ENCODE results near the gene GARIN1A. TPM values are rescaled to one million over a fixed set of nuclear protein-coding genes. Genes with fewer than 3 reads are reported as not detected.

The GARIN1A gene
- total RNA-seq, 1 donor from 2014 or later: 8.8 TPM

DNA sequence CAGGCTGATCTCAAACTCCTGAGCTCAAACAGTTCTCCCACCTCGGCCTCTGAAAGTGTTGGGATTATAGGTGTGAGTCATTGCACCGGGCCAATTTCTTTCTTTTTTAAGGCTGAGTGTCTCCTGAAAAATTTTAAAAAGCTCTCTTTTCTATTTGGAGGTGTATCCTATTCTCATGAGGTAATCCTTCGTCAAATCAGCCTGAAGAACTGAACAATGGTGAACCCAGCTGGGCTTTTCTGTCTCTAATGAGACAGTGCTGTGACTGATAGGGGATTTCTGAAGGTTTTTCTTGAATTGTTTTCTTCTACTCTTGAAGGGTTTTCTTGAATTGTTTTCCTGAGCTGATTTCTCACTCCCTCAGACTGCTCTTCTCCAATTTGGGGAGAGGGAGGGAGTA, 36.1 kb downstream of the GARIN1A start:
- intact Hi-C loops (cut with DNase I): no loop called here
- DNase-seq (ENCODE audit: low spot score): no peak
- no peak for ATAC-seq

DNA sequence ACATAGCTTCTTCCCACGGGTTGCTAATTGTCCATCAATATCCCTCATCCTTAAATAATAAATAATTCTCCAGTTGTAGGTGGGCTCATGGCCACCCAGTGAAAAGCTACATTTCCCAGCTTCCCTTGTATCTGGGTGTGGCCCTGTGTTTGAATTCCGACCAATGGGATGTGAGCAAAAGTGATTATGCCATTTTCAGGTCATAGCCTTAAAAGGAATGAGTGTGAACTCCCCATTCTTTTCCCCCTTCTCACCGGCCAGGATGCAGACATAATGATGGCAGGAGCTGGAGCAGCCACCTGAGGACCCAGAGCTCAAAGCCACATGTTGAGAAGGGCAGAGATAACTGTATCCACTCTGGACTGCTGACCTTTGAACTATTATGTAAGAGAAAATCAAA, 36.7 kb downstream of the GARIN1A start:
- DNase-seq (ENCODE audit: low spot score) (no peak), ATAC-seq (no peak)
- intact Hi-C loops (cut with DNase I): no loop called here

DNA sequence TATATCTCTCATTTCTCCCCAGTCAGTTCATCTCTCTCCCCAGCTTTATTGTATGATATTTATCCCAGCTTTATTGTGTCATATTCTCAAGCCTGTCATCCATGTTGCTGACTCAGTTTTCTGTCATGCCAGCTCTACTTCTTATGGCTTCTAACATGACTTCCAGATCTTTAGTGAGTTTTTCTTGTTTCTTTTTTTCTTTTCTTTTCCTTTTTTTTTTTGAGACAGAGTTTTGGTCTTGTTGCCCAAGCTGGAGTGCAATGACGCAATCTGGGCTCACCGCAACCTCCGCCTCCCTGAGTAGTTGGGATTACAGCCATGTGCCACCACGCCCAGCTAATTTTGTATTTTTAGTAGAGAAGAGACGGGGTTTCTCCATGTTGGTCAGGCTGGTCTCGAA, 38.4 kb downstream of the GARIN1A start:
- DNase-seq (ENCODE audit: low spot score): no peak
- no peak for ATAC-seq
- intact Hi-C loops (cut with DNase I): no loop called here

DNA sequence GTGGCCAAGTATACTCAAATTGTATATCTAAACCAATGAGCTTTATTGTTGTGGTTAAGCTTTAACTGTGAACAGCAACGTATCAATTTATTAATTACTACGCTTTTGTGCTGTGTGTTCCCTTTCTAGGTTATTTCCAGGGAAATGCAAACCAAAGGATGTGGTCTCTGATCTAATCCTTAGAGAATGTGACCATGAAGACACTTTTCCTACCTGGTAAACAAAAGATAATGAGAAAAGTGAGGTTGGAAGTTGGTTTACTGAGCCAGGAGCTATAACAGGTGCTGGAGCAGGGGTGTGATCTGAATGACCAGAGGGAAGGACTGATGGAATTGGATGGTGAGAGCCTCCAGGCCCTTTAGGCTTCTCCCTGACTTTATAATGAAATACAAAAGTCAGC, 41.7 kb downstream of the GARIN1A start:
- no peak for DNase-seq (ENCODE audit: low spot score)
- intact Hi-C loops (cut with DNase I): no loop called here
- ATAC-seq: no peak

DNA sequence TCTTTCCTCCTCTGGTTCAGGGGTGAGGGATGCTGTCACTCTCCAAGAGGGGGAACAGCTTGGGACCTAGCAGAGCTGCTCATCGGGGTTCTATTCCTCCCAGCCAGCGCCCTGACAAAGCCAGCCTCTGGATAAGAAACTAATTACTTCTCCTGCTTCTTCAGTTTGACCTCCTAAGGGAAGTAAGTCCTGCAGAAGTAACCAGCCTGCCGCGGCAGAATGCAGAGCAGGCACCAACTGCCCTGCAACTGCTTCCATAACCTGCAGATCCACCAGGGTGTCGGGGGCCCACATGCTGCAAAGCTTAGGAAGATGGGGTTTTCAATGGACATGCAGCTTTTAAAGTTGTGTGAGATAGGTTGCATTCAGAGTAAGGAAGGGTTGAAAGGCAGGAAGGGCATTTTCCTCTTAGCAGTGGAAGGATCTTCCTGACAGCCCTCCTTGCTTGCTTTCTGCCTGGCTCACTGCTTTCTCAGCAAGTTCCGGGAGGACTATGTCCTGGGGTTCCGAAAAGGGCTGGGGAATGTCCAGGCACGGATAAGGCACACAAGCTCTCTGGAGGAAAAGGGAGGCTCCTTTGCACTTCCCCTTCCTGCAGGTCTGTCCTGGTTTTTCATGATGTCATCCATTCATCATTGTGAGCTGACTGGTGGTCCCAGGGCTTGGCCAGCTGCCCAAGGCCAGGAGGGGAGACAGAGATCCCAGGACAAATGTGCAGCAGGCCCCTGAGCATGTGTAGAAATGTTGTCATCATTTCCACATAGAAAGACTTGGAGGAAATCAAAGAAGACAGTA, 42.8 kb downstream of the GARIN1A start:
- intact Hi-C loops (cut with DNase I): no loop called here
- no peak for DNase-seq (ENCODE audit: low spot score)
- no peak for ATAC-seq

DNA sequence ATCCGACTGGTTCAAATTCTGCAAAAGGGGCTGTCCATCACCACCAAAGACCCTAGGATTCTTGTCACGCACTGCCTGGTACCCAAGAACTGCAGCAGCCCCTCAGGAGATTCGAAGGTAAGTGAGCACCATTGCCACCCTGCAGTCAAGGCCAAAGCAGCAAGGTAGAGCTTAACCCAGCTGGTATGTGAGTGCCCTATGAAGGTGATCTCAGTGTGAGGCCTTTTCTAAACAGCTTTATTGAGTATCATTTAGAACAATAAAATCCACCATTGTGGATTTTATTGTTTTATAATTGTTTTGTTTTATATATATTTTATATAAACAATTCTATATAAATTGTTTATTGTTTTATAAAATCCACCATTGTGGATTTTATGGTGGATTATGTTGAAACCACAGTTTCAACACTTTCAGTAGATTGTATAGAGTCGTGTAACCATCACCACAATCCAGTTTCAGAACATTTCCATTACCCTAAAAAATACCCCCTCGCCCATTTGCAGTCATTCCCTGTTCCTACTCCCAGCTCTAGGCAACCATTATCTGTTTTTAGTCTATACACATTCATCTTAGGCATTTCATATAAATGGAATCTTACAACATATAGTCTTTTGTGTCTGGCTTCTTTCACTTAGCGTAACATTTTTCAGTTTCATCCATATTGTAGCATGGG, 47.0 kb downstream of the GARIN1A start:
- ATAC-seq (no peak), DNase-seq (ENCODE audit: low spot score) (no peak)
- intact Hi-C loops (cut with DNase I): no loop called here

DNA sequence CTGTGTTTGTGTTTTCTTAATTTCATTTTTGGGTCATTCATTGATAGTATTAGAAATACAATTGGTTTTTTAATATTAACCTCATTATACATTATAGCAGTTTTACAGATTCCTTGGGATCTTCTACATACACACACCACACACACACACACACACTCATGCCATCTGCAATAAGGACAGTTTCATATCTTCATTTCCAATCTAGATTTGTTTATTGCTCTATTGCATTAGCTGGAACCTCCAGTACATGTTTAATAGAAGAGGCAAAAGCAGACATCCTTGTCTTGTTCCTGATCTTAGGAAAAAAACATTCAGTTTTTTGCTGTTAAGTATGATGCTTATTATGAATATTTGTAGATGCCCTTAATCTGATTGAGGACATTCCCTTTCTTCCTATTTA, 49.3 kb downstream of the GARIN1A start:
- intact Hi-C loops (cut with DNase I): no loop called here
- no peak for ATAC-seq
- DNase-seq (ENCODE audit: low spot score): no peak

Other genes starting within 250 kb of the GARIN1A start
- 49.4 TPM for gene HILPDA, start 216.4 kb upstream of the GARIN1A start, total RNA-seq
- 23.3 TPM for gene METTL2B, start 195.5 kb upstream of the GARIN1A start, total RNA-seq
- gene CALU, start 67.1 kb downstream of the GARIN1A start, total RNA-seq: 96.0 TPM
- gene OPN1SW, start 103.5 kb downstream of the GARIN1A start, total RNA-seq: not detected
- gene CCDC136, start 119.7 kb downstream of the GARIN1A start, total RNA-seq: 5.9 TPM
- gene FLNC, start 158.1 kb downstream of the GARIN1A start, total RNA-seq: 11.7 TPM
- gene ATP6V1F, start 190.6 kb downstream of the GARIN1A start, total RNA-seq: 89.6 TPM
- gene KCP, start 238.4 kb downstream of the GARIN1A start, total RNA-seq: 1.8 TPM